PC-9 (cell line): ENCODE measurements around the gene PSMD4.

Source experiments
- EZH2 ChIP-seq: fragments of 200-600 bp; sonication (generic); IDR thresholded peaks from 2 replicates; pipeline ENCODE4 v1.8.0; 2017; ENCODE audit warnings: antibody characterized with exemption, low read depth
- TF ChIP-seq, protein P1 (sequence below): fragments of 200-600 bp; sonication (generic); conservative IDR thresholded peaks from 2 replicates; pipeline ENCODE4 v1.6.1; 2017; ENCODE audit warnings: mixed run types, antibody characterized with exemption, mild to moderate bottlenecking, moderate library complexity

DNA sequence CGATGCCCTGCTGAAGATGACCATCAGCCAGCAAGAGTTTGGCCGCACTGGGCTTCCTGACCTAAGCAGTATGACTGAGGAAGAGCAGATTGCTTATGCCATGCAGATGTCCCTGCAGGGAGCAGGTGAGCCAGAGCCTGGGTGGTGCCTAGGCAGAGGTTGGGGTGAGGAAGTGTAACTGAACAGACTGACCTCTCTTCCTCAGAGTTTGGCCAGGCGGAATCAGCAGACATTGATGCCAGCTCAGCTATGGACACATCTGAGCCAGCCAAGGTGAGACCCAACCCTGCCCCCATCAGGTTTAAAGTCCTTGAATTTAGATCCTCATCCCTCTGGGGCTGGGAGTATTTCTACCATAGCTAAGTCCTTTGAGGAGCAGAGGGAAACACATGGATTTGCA, 11.8 kb downstream of the PSMD4 start:
- TF ChIP-seq, protein P1, sequence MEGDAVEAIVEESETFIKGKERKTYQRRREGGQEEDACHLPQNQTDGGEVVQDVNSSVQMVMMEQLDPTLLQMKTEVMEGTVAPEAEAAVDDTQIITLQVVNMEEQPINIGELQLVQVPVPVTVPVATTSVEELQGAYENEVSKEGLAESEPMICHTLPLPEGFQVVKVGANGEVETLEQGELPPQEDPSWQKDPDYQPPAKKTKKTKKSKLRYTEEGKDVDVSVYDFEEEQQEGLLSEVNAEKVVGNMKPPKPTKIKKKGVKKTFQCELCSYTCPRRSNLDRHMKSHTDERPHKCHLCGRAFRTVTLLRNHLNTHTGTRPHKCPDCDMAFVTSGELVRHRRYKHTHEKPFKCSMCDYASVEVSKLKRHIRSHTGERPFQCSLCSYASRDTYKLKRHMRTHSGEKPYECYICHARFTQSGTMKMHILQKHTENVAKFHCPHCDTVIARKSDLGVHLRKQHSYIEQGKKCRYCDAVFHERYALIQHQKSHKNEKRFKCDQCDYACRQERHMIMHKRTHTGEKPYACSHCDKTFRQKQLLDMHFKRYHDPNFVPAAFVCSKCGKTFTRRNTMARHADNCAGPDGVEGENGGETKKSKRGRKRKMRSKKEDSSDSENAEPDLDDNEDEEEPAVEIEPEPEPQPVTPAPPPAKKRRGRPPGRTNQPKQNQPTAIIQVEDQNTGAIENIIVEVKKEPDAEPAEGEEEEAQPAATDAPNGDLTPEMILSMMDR, result no peak
- no peak for TF ChIP-seq EZH2
